Adrenal gland (tissue), 12 donors: ENCODE measurements around the gene GLB1L. TPM values are rescaled to one million over a fixed set of nuclear protein-coding genes. Genes with fewer than 3 reads are reported as not detected.

Experiments used
- DNase-seq, 7 donors: peaks; one replicate each; pipeline ENCODE4 v3.0.0-alpha.2; 2019 to 2020
- H3K27ac ChIP-seq, 5 donors: fragments of 200-600 bp; sonication (generic) in 4 of 5; 1 replicate in 3 of 5; 2 replicates in 2 of 5; pipeline versions ENCODE4 v1.5.1 to v1.8.0; 2016 to 2020; ENCODE audit warnings: mild to moderate bottlenecking in 1 of 5
- H3K27me3 ChIP-seq: fragments of 200-600 bp; 2 replicates; pipeline ENCODE4 v1.8.0; 2021
- H3K36me3 ChIP-seq, 2 donors: fragments of 200-600 bp; replicated peaks in 1 of 2; 1 replicate in 1 of 2; 2 replicates in 1 of 2; pipeline versions ENCODE4 v1.5.1 to v1.8.0; 2018 to 2022
- H3K4me1 ChIP-seq, 2 donors: fragments of 200-600 bp; replicated peaks in 1 of 2; 1 replicate in 1 of 2; 2 replicates in 1 of 2; pipeline versions ENCODE4 v1.5.1 to v1.8.0; 2018 to 2021
- H3K4me3 ChIP-seq, 4 donors: fragments of 200-600 bp; sonication (generic) in 3 of 4; one replicate each; pipeline ENCODE4 v1.5.1; 2016 to 2018
- H3K9me3 ChIP-seq, 3 donors: fragments of 200-600 bp; sonication (generic) in 1 of 3; replicated peaks in 1 of 3; 1 replicate in 2 of 3; 2 replicates in 1 of 3; pipeline versions ENCODE4 v1.5.1 to v1.8.0; 2016 to 2021
- POLR2A ChIP-seq, 2 donors: fragments of 450-650 bp; IDR thresholded peaks; one replicate each; pipeline ENCODE4 v1.6.1; 2017; ENCODE audit warnings: antibody characterized with exemption in 2 of 2, mild to moderate bottlenecking in 2 of 2, moderate library complexity in 1 of 2
- WGBS, 4 donors: extraction: QIAGEN DNeasy Blood & Tissue Kit in 2 of 4; methylation state at CpG; one replicate each; pipeline versions ENCODE4 v1.1.5 to v1.1.7; 2013 to 2017; 5-methylcytosine and 5-hydroxymethylcytosine counted together
- intact Hi-C, 2 donors: fragments of 100-400 bp; cut with DNase I; formaldehyde crosslinking; loops; one replicate each; pipeline versions ENCODE4 v1.14.1 to v1.15.0; 2022 to 2023
- polyA plus RNA-seq, 3 donors: library from polyadenylated mRNA; stranded (reverse); fragments of 200-250 nt in 2 of 3; fragments of 350-450 nt in 1 of 3; fragmentation: Illumina TruSeq in 1 of 3; extraction: RNeasy Lipid Tissue Mini Kit (QIAGEN cat#74804) in 1 of 3; gene quantifications; one replicate each; pipeline ENCODE4 v1.2.3, GENCODE V29; 2013 to 2014
- total RNA-seq, 9 donors: library from RNA; depleted of rRNA in 4 of 9; stranded (reverse); fragments of >200 nt in 4 of 9; fragments of 120-200 nt in 1 of 9; fragmentation: NEBNext Ultra II Directional in 1 of 9; extraction: Animal tissue kit (Norgen Biotek cat#: 25700) in 1 of 9; gene quantifications; one replicate each; pipeline versions ENCODE4 v1.1.0 to v1.2.4, GENCODE V29; 2013 to 2023
- TF ChIP-seq, protein P1 (sequence below), 6 experiments: fragments of 450-650 bp in 4 of 6; fragments of 200-600 bp in 2 of 6; sonication (generic) in 1 of 6; IDR thresholded peaks; 1 replicate in 5 of 6; 2 replicates in 1 of 6; pipeline versions ENCODE4 v1.5.1 to v1.8.0; 2016 to 2021; ENCODE audit warnings: antibody characterized with exemption in 6 of 6, mild to moderate bottlenecking in 2 of 6, moderate library complexity in 1 of 6
- donor health status: healthy with polysubstance abuse.
- donor health status: Bipolar disorder and iron deficiency.
- donor health status: DM: yes; HTN: yes; CAD: no.
- donor health status: DM: no; HTN: no; CAD: no.
- donor health status: DM: no; HTN: no; CAD: no.
- donor health status: DM: yes; HTN: yes; CAD: no.

Gene GLB1L
- total and polyA plus RNA-seq, 12 donors, result 6.3 to 25.0 (median 14.5) TPM

DNA sequence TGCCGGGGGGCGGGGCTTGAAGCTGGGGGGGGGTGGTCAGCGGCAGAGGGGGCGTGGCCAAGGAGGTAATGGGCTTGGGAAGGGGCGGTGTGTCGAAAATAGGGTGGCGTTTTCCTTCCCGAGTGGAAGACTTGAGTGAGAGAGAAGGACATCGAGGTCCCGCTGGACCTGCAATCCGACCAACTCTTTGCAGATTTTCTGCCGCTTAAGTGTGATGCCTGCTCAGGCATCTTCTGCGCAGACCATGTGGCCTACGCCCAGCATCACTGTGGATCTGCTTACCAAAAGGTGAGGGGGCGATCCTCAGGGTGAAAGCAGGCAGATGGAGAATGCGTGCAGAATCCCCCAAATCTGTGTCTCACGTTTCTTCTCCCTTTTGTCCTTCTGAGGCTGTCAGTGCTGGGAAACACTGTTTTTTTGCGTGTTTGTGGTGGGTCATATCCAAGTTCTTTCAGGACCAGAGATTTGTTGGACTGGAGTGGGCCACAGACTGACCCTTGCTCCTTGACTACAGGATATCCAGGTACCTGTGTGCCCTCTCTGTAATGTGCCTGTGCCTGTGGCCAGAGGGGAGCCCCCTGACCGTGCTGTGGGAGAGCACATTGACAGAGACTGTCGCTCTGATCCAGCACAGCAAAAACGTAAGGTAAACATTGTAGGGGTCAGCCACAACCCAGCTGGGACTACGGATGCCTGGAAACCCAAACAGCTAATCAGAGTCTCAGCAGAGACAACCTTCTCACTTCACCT lies 37.9 kb downstream of the GLB1L start:
- DNase-seq, result peak in 1 of 7 donors; percentile 27
- no peaks in the 10 kb centered on the region for H3K27me3 ChIP-seq
- H3K4me1 ChIP-seq, result peaks cover 7 to 14% of the 10 kb centered on the region in 2 donors
- peak overlapping the region; percentile 46 to 97 (median 95) for H3K27ac ChIP-seq
- H3K36me3 ChIP-seq, result peaks cover 0 to 33% of the 10 kb centered on the region in 2 donors
- intact Hi-C loops, result no loop called here
- H3K9me3 ChIP-seq, result no peaks in the 10 kb centered on the region
- 15 to 22% (median 18%) methylated on average over 14 to 22 of the region's 22 CpGs for WGBS, 4 donors
- TF ChIP-seq, protein P1, sequence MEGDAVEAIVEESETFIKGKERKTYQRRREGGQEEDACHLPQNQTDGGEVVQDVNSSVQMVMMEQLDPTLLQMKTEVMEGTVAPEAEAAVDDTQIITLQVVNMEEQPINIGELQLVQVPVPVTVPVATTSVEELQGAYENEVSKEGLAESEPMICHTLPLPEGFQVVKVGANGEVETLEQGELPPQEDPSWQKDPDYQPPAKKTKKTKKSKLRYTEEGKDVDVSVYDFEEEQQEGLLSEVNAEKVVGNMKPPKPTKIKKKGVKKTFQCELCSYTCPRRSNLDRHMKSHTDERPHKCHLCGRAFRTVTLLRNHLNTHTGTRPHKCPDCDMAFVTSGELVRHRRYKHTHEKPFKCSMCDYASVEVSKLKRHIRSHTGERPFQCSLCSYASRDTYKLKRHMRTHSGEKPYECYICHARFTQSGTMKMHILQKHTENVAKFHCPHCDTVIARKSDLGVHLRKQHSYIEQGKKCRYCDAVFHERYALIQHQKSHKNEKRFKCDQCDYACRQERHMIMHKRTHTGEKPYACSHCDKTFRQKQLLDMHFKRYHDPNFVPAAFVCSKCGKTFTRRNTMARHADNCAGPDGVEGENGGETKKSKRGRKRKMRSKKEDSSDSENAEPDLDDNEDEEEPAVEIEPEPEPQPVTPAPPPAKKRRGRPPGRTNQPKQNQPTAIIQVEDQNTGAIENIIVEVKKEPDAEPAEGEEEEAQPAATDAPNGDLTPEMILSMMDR (IDR thresholded peaks at IDR 0.05), result no peak
- TF ChIP-seq POLR2A (IDR thresholded peaks at IDR 0.05), result no peak
- peak overlapping the region in 2 of 4 donors; percentile 56 to 90 for H3K4me3 ChIP-seq

GRCh38 chr2:219206328-219207133 lies 38.7 kb downstream of the GLB1L start, which contains the start of gene ZFAND2B:
Gene ZFAND2B (plus strand): TSS chr2:219206782. CDS start chr2:219206988, 206 bp downstream.
- peak within 1 kb of the TSS; percentile 46 to 97 (median 95) for H3K27ac ChIP-seq
- H3K27me3 ChIP-seq, result no peaks in the 10 kb centered on the region
- intact Hi-C loops, result no loop called here
- TF ChIP-seq POLR2A (IDR thresholded peaks at IDR 0.05), result peak; percentile 88 to 96
- TF ChIP-seq, protein P1 (IDR thresholded peaks at IDR 0.05), result peak in 4 of 6 experiments; percentile 18 to 50 (median 38)
- peak; percentile 92 to 96 (median 95) for DNase-seq
- WGBS, 4 donors, result 0 to 3% (median 0%) methylated on average over 12 to 76 of the region's 76 CpGs
- H3K9me3 ChIP-seq, result no peaks in the 10 kb centered on the region
- peaks cover 0 to 29% of the 10 kb centered on the region in 2 donors for H3K36me3 ChIP-seq
- H3K4me3 ChIP-seq, result peak within 1 kb of the TSS in 3 of 4 donors; percentile 55 to 90 (median 56)
- peaks cover 7 to 14% of the 10 kb centered on the region in 2 donors for H3K4me1 ChIP-seq

GRCh38 chr2:219205981-219206327 lies 39.3 kb downstream of the GLB1L start:
- 15 to 21% (median 20%) methylated on average over 7 of the region's 7 CpGs for WGBS, 4 donors
- TF ChIP-seq POLR2A (IDR thresholded peaks at IDR 0.05), result no peak
- TF ChIP-seq, protein P1 (IDR thresholded peaks at IDR 0.05), result no peak
- intact Hi-C loops, result no loop called here
- H3K4me1 ChIP-seq, result peaks cover 7 to 14% of the 10 kb centered on the region in 2 donors
- peak overlapping the region; percentile 10 to 97 (median 95) for H3K27ac ChIP-seq
- H3K27me3 ChIP-seq, result no peaks in the 10 kb centered on the region
- H3K9me3 ChIP-seq, result no peaks in the 10 kb centered on the region
- H3K4me3 ChIP-seq, result peak overlapping the region in 3 of 4 donors; percentile 55 to 90 (median 56)
- DNase-seq, result no peak
- H3K36me3 ChIP-seq, result peaks cover 0 to 28% of the 10 kb centered on the region in 2 donors

- intact Hi-C loops, result no loop called here
- WGBS, 4 donors, result 82 to 89% (median 85%) methylated on average over 5 of the region's 5 CpGs
Measured at GRCh38 chr2:219205165-219205538, 40.1 kb downstream of the GLB1L start.

More at GRCh38 chr2:219205165-219205538, 40.1 kb downstream of the GLB1L start:
- H3K27ac ChIP-seq, result no peak overlapping the region
- peaks cover 7 to 14% of the 10 kb centered on the region in 2 donors for H3K4me1 ChIP-seq
- peak in 1 of 7 donors; percentile 7 for DNase-seq
- no peak overlapping the region for H3K4me3 ChIP-seq
- TF ChIP-seq, protein P1 (IDR thresholded peaks at IDR 0.05), result no peak
- no peak for TF ChIP-seq POLR2A (IDR thresholded peaks at IDR 0.05)
- H3K36me3 ChIP-seq, result peaks cover 0 to 20% of the 10 kb centered on the region in 2 donors
- no peaks in the 10 kb centered on the region for H3K9me3 ChIP-seq
- H3K27me3 ChIP-seq, result no peaks in the 10 kb centered on the region
